ENCODE data around the gene AP4B1.
"Not testable (repeated sequence)": the region's sequence is repeated elsewhere in the genome, so short reads cannot be mapped to it uniquely, and the experiment has no call there.

The AP4B1 gene

GRCh38 chr1:113904674-113905434 lies at the start of gene AP4B1, which contains the start of gene DCLRE1B:
Gene AP4B1 (minus strand): TSS chr1:113904799. CDS start chr1:113904717, 82 bp downstream.
Gene DCLRE1B (plus strand): TSS chr1:113905326. CDS start chr1:113905587, 261 bp downstream.
- DNase-seq, result peak; percentile 99

GRCh38 chr1:113951719-113952118 lies 47.1 kb upstream of the AP4B1 start:
- DNase-seq, result no peak

- DNase-seq, result no peak
Measured at GRCh38 chr1:113950908-113951307, 46.3 kb upstream of the AP4B1 start.

GRCh38 chr1:113949007-113949406 lies 44.4 kb upstream of the AP4B1 start:
- no peak for DNase-seq

GRCh38 chr1:113948151-113948550 lies 43.6 kb upstream of the AP4B1 start:
- DNase-seq, result not testable (repeated sequence)

- DNase-seq, result no peak
Measured at GRCh38 chr1:113947388-113948107, 42.9 kb upstream of the AP4B1 start.

- no peak for DNase-seq
Measured at GRCh38 chr1:113946678-113947387, 42.2 kb upstream of the AP4B1 start.

- DNase-seq, result no peak
Measured at GRCh38 chr1:113946112-113946511, 41.5 kb upstream of the AP4B1 start.

- DNase-seq, result no peak
Measured at GRCh38 chr1:113945329-113945728, 40.7 kb upstream of the AP4B1 start.

GRCh38 chr1:113943028-113943811 lies 38.6 kb upstream of the AP4B1 start:
- DNase-seq, result no peak

- no peak for DNase-seq
Measured at GRCh38 chr1:113942527-113942926, 37.9 kb upstream of the AP4B1 start.

- DNase-seq, result no peak
Measured at GRCh38 chr1:113941245-113941559, 36.6 kb upstream of the AP4B1 start.

GRCh38 chr1:113940365-113941244 lies 36.0 kb upstream of the AP4B1 start:
- no peak for DNase-seq

- DNase-seq, result no peak
Measured at GRCh38 chr1:113938192-113938591, 33.6 kb upstream of the AP4B1 start.

GRCh38 chr1:113937146-113937545 lies 32.5 kb upstream of the AP4B1 start:
- DNase-seq, result no peak

GRCh38 chr1:113935970-113936369 lies 31.4 kb upstream of the AP4B1 start:
- DNase-seq, result no peak

GRCh38 chr1:113935176-113935575 lies 30.6 kb upstream of the AP4B1 start:
- DNase-seq, result no peak

GRCh38 chr1:113934511-113935055 lies 30.0 kb upstream of the AP4B1 start:
- DNase-seq, result no peak

- no peak for DNase-seq
Measured at GRCh38 chr1:113934006-113934405, 29.4 kb upstream of the AP4B1 start.

GRCh38 chr1:113931451-113931851 lies 26.9 kb upstream of the AP4B1 start:
- no peak for DNase-seq

GRCh38 chr1:113930499-113931161 lies 26.0 kb upstream of the AP4B1 start:
- DNase-seq, result no peak
